ENCODE data around the gene CXCL10. TPM values are rescaled to one million over a fixed set of nuclear protein-coding genes. Genes with fewer than 3 reads are reported as not detected.
"Not testable (repeated sequence)": the region's sequence is repeated elsewhere in the genome, so short reads cannot be mapped to it uniquely, and the experiment has no call there.

CXCL10 gene
- total RNA-seq, 1 donor, result 0.42 TPM

GRCh38 chr4:76011018-76011670 is 12.2 kb downstream of the CXCL10 start:
- Histone ChIP-seq H3K4me1 (ENCODE audit: insufficient read depth, low read length) (peaks cover 19% of the 10 kb centered on the region), H3K27me3 (ENCODE audit: insufficient read depth, low read length) (no peaks in the 10 kb centered on the region), H3K4me3 (ENCODE audit: low read length) (no peak overlapping the region), H3K9me3 (ENCODE audit: low read depth, low read length) (no peaks in the 10 kb centered on the region)

- H3K9me3 ChIP-seq (ENCODE audit: low read depth, low read length), result no peaks in the 10 kb centered on the region
- H3K4me1 ChIP-seq (ENCODE audit: insufficient read depth, low read length), result peaks cover 17% of the 10 kb centered on the region
- no peaks in the 10 kb centered on the region for H3K27me3 ChIP-seq (ENCODE audit: insufficient read depth, low read length)
- H3K4me3 ChIP-seq (ENCODE audit: low read length), result no peak overlapping the region
Measured at GRCh38 chr4:76010576-76010975, 12.7 kb downstream of the CXCL10 start.

- Histone ChIP-seq H3K27me3 (ENCODE audit: insufficient read depth, low read length) (no peaks in the 10 kb centered on the region), H3K4me1 (ENCODE audit: insufficient read depth, low read length) (peaks cover 14% of the 10 kb centered on the region), H3K9me3 (ENCODE audit: low read depth, low read length) (no peaks in the 10 kb centered on the region), H3K4me3 (ENCODE audit: low read length) (no peak overlapping the region)
Measured at GRCh38 chr4:76009311-76009710, 14.0 kb downstream of the CXCL10 start.

GRCh38 chr4:76007089-76007862 is 16.0 kb downstream of the CXCL10 start, which contains the start of gene CXCL9:
Gene CXCL9 (minus strand): TSS chr4:76007509. CDS start chr4:76007449, 60 bp downstream.
- no peaks in the 10 kb centered on the region for H3K27me3 ChIP-seq (ENCODE audit: insufficient read depth, low read length)
- H3K9me3 ChIP-seq (ENCODE audit: low read depth, low read length), result no peaks in the 10 kb centered on the region
- H3K4me1 ChIP-seq (ENCODE audit: insufficient read depth, low read length), result peaks cover 17% of the 10 kb centered on the region
- H3K4me3 ChIP-seq (ENCODE audit: low read length), result no peak within 1 kb of the TSS

GRCh38 chr4:76003620-76004019 is 19.7 kb downstream of the CXCL10 start:
- Histone ChIP-seq H3K4me1 (ENCODE audit: insufficient read depth, low read length) (peaks cover 12% of the 10 kb centered on the region), H3K27me3 (ENCODE audit: insufficient read depth, low read length) (no peaks in the 10 kb centered on the region), H3K4me3 (ENCODE audit: low read length) (no peak overlapping the region), H3K9me3 (ENCODE audit: low read depth, low read length) (no peaks in the 10 kb centered on the region)

GRCh38 chr4:76003035-76003434 is 20.3 kb downstream of the CXCL10 start:
- Histone ChIP-seq H3K9me3 (ENCODE audit: low read depth, low read length) (no peaks in the 10 kb centered on the region), H3K4me1 (ENCODE audit: insufficient read depth, low read length) (peaks cover 12% of the 10 kb centered on the region), H3K4me3 (ENCODE audit: low read length) (no peak overlapping the region), H3K27me3 (ENCODE audit: insufficient read depth, low read length) (no peaks in the 10 kb centered on the region)

- H3K4me3 ChIP-seq (ENCODE audit: low read length), result no peak overlapping the region
- H3K4me1 ChIP-seq (ENCODE audit: insufficient read depth, low read length), result peaks cover 12% of the 10 kb centered on the region
- H3K9me3 ChIP-seq (ENCODE audit: low read depth, low read length), result no peaks in the 10 kb centered on the region
- no peaks in the 10 kb centered on the region for H3K27me3 ChIP-seq (ENCODE audit: insufficient read depth, low read length)
Measured at GRCh38 chr4:76002176-76002575, 21.1 kb downstream of the CXCL10 start.

GRCh38 chr4:76001700-76002099 is 21.6 kb downstream of the CXCL10 start:
- Histone ChIP-seq H3K4me3 (ENCODE audit: low read length) (no peak overlapping the region), H3K9me3 (ENCODE audit: low read depth, low read length) (no peaks in the 10 kb centered on the region), H3K27me3 (ENCODE audit: insufficient read depth, low read length) (no peaks in the 10 kb centered on the region), H3K4me1 (ENCODE audit: insufficient read depth, low read length) (peaks cover 12% of the 10 kb centered on the region)

GRCh38 chr4:76000279-76000678 is 23.0 kb downstream of the CXCL10 start:
- Histone ChIP-seq H3K4me1 (ENCODE audit: insufficient read depth, low read length) (peaks cover 12% of the 10 kb centered on the region), H3K27me3 (ENCODE audit: insufficient read depth, low read length) (no peaks in the 10 kb centered on the region), H3K4me3 (ENCODE audit: low read length) (no peak overlapping the region), H3K9me3 (ENCODE audit: low read depth, low read length) (no peaks in the 10 kb centered on the region)

- H3K4me3 ChIP-seq (ENCODE audit: low read length); H3K9me3 ChIP-seq (ENCODE audit: low read depth, low read length); H3K27me3 ChIP-seq (ENCODE audit: insufficient read depth, low read length): not testable (repeated sequence)
- H3K4me1 ChIP-seq (ENCODE audit: insufficient read depth, low read length), result peaks cover 12% of the 10 kb centered on the region
Measured at GRCh38 chr4:75998525-75999147, 24.7 kb downstream of the CXCL10 start.

- no peaks in the 10 kb centered on the region for H3K27me3 ChIP-seq (ENCODE audit: insufficient read depth, low read length)
- H3K4me3 ChIP-seq (ENCODE audit: low read length), result no peak overlapping the region
- no peaks in the 10 kb centered on the region for H3K9me3 ChIP-seq (ENCODE audit: low read depth, low read length)
- H3K4me1 ChIP-seq (ENCODE audit: insufficient read depth, low read length), result peaks cover 12% of the 10 kb centered on the region
Measured at GRCh38 chr4:75997946-75998345, 25.4 kb downstream of the CXCL10 start.

GRCh38 chr4:75997081-75997480 is 26.2 kb downstream of the CXCL10 start:
- no peaks in the 10 kb centered on the region for H3K9me3 ChIP-seq (ENCODE audit: low read depth, low read length)
- H3K27me3 ChIP-seq (ENCODE audit: insufficient read depth, low read length), result no peaks in the 10 kb centered on the region
- H3K4me3 ChIP-seq (ENCODE audit: low read length), result no peak overlapping the region
- peaks cover 6% of the 10 kb centered on the region for H3K4me1 ChIP-seq (ENCODE audit: insufficient read depth, low read length)

- Histone ChIP-seq H3K4me3 (ENCODE audit: low read length) (no peak overlapping the region), H3K9me3 (ENCODE audit: low read depth, low read length) (no peaks in the 10 kb centered on the region), H3K27me3 (ENCODE audit: insufficient read depth, low read length) (no peaks in the 10 kb centered on the region), H3K4me1 (ENCODE audit: insufficient read depth, low read length) (peaks cover 4% of the 10 kb centered on the region)
Measured at GRCh38 chr4:75995727-75996126, 27.6 kb downstream of the CXCL10 start.

- Histone ChIP-seq H3K27me3 (ENCODE audit: insufficient read depth, low read length) (no peaks in the 10 kb centered on the region), H3K9me3 (ENCODE audit: low read depth, low read length) (no peaks in the 10 kb centered on the region), H3K4me1 (ENCODE audit: insufficient read depth, low read length) (peaks cover 27% of the 10 kb centered on the region), H3K4me3 (ENCODE audit: low read length) (no peak overlapping the region)
Measured at GRCh38 chr4:75992462-75992861, 30.8 kb downstream of the CXCL10 start.

- H3K4me1 ChIP-seq (ENCODE audit: insufficient read depth, low read length), result peaks cover 31% of the 10 kb centered on the region
- H3K4me3 ChIP-seq (ENCODE audit: low read length), result peak overlapping the region; percentile 94
- no peaks in the 10 kb centered on the region for H3K27me3 ChIP-seq (ENCODE audit: insufficient read depth, low read length)
- no peaks in the 10 kb centered on the region for H3K9me3 ChIP-seq (ENCODE audit: low read depth, low read length)
Measured at GRCh38 chr4:75989846-75990528, 33.3 kb downstream of the CXCL10 start.

Data from mononuclear cell (primary cell).